Measurements from ENCODE around the gene NR1H3. TPM values are rescaled to one million over a fixed set of nuclear protein-coding genes. Genes with fewer than 3 reads are reported as not detected.
"Not testable (repeated sequence)": the region's sequence is repeated elsewhere in the genome, so short reads cannot be mapped to it uniquely, and the experiment has no call there.

The NR1H3 gene
- total RNA-seq, 1 experiment from 2014 or later: 25.4 TPM

DNA sequence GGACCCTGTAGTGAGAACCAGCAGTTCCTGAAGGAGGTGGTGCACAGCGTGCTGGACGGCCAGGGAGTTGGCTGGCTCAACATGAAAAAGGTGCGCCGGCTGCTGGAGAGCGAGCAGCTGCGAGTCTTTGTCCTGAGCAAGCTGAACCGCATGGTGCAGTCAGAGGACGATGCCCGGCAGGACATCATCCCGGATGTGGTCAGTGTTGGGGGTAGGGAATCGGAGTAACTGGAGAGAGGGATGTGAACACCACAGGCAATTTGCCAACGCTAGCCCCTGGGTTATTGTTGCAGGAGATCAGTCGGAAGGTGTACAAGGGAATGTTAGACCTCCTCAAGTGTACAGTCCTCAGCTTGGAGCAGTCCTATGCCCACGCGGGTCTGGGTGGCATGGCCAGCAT, 32.1 kb downstream of the NR1H3 start:
- Histone ChIP-seq H3K4me3 (ENCODE audit: insufficient read depth, low read depth, low read length) (no peak overlapping the region), H3K27me3 (ENCODE audit: control insufficient read depth, insufficient read depth, low read length) (no peaks in the 10 kb centered on the region), H3K36me3 (replicated peaks; ENCODE audit: control insufficient read depth, insufficient read depth, low read length) (peaks cover 36% of the 10 kb centered on the region)
- peak; percentile 10 for DNase-seq

- DNase-seq: no peak
- no peak overlapping the region for H3K4me3 ChIP-seq (ENCODE audit: insufficient read depth, low read depth, low read length)
- H3K36me3 ChIP-seq (replicated peaks; ENCODE audit: control insufficient read depth, insufficient read depth, low read length): peaks cover 21% of the 10 kb centered on the region
- no peaks in the 10 kb centered on the region for H3K27me3 ChIP-seq (ENCODE audit: control insufficient read depth, insufficient read depth, low read length)
Observed at GRCh38 chr11:47295385-47295784, 37.6 kb downstream of the NR1H3 start.

DNA sequence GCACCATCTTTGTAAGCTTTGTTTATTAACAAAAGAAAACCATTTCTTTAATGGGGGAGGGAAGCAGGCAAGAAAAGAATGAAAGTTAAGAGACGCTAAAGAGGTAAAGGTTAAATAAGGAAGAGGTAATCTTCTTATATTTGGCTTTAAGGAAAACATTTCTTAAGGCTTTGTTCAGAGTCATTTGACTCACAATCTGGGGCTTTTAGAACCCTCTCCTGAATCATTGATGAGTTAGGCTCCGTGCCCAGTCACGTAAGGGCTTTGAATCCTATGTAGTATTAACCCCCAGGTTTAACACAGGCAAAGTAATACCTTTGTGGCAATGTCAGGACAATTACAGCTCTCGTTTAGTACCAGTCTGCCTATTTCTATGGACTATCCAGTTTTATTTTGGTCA, 38.2 kb downstream of the NR1H3 start:
- peaks cover 17% of the 10 kb centered on the region for H3K36me3 ChIP-seq (replicated peaks; ENCODE audit: control insufficient read depth, insufficient read depth, low read length)
- DNase-seq: no peak
- no peak overlapping the region for H3K4me3 ChIP-seq (ENCODE audit: insufficient read depth, low read depth, low read length)
- no peaks in the 10 kb centered on the region for H3K27me3 ChIP-seq (ENCODE audit: control insufficient read depth, insufficient read depth, low read length)

GRCh38 chr11:47299078-47299477, 41.3 kb downstream of the NR1H3 start:
- Histone ChIP-seq H3K36me3 (replicated peaks; ENCODE audit: control insufficient read depth, insufficient read depth, low read length) (peaks cover 6% of the 10 kb centered on the region), H3K4me3 (ENCODE audit: insufficient read depth, low read depth, low read length) (no peak overlapping the region), H3K27me3 (ENCODE audit: control insufficient read depth, insufficient read depth, low read length) (no peaks in the 10 kb centered on the region)
- no peak for DNase-seq

GRCh38 chr11:47302853-47303252, 45.1 kb downstream of the NR1H3 start:
- Histone ChIP-seq H3K27me3 (ENCODE audit: control insufficient read depth, insufficient read depth, low read length) (no peaks in the 10 kb centered on the region), H3K4me3 (ENCODE audit: insufficient read depth, low read depth, low read length) (no peak overlapping the region), H3K36me3 (replicated peaks; ENCODE audit: control insufficient read depth, insufficient read depth, low read length) (no peaks in the 10 kb centered on the region; the same call in none of the 2 replicates)
- DNase-seq: no peak

- no peak for DNase-seq
- Histone ChIP-seq H3K36me3 (replicated peaks; ENCODE audit: control insufficient read depth, insufficient read depth, low read length) (peaks cover 10% of the 10 kb centered on the region), H3K27me3 (ENCODE audit: control insufficient read depth, insufficient read depth, low read length) (no peaks in the 10 kb centered on the region), H3K4me3 (ENCODE audit: insufficient read depth, low read depth, low read length) (no peak overlapping the region)
Observed at GRCh38 chr11:47305734-47306483, 48.1 kb downstream of the NR1H3 start.

GRCh38 chr11:47306484-47306844, 48.7 kb downstream of the NR1H3 start:
- no peak for DNase-seq
- H3K36me3 ChIP-seq (replicated peaks; ENCODE audit: control insufficient read depth, insufficient read depth, low read length): peaks cover 10% of the 10 kb centered on the region
- H3K4me3 ChIP-seq (ENCODE audit: insufficient read depth, low read depth, low read length): no peak overlapping the region
- no peaks in the 10 kb centered on the region for H3K27me3 ChIP-seq (ENCODE audit: control insufficient read depth, insufficient read depth, low read length)

- Histone ChIP-seq H3K27me3 (ENCODE audit: control insufficient read depth, insufficient read depth, low read length) (no peaks in the 10 kb centered on the region), H3K4me3 (ENCODE audit: insufficient read depth, low read depth, low read length) (no peak overlapping the region), H3K36me3 (replicated peaks; ENCODE audit: control insufficient read depth, insufficient read depth, low read length) (peaks cover 10% of the 10 kb centered on the region)
- peak; percentile 53 for DNase-seq
Observed at GRCh38 chr11:47308050-47308823, 50.4 kb downstream of the NR1H3 start.

DNA sequence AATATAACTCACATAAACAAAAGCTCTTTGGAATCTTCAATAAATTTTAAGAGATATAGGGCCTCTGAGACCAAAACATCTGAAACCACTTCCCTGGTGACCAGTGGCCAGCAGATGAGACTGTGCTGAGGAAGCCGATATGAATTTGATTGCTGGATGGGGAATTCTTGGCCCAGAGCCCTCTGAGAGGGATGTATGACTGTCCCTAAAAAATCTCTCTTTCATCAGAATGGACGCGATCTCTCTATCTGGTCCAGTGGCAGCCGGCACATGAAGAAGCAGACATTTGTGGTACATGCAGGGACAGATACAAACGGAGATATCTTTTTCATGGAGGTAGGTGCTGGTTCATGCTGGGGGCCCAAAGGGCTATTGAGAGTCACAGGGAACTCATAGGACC, 57.2 kb downstream of the NR1H3 start:
- Histone ChIP-seq H3K27me3 (ENCODE audit: control insufficient read depth, insufficient read depth, low read length) (no peaks in the 10 kb centered on the region), H3K36me3 (replicated peaks; ENCODE audit: control insufficient read depth, insufficient read depth, low read length) (peaks cover 2% of the 10 kb centered on the region), H3K4me3 (ENCODE audit: insufficient read depth, low read depth, low read length) (no peak overlapping the region)
- DNase-seq: no peak

GRCh38 chr11:47316501-47316900, 58.7 kb downstream of the NR1H3 start:
- not testable (repeated sequence) for H3K27me3 ChIP-seq (ENCODE audit: control insufficient read depth, insufficient read depth, low read length); H3K36me3 ChIP-seq (replicated peaks; ENCODE audit: control insufficient read depth, insufficient read depth, low read length); H3K4me3 ChIP-seq (ENCODE audit: insufficient read depth, low read depth, low read length); DNase-seq

GRCh38 chr11:47317064-47317828, 59.5 kb downstream of the NR1H3 start:
- H3K4me3 ChIP-seq (ENCODE audit: insufficient read depth, low read depth, low read length): no peak overlapping the region
- H3K27me3 ChIP-seq (ENCODE audit: control insufficient read depth, insufficient read depth, low read length): no peaks in the 10 kb centered on the region
- H3K36me3 ChIP-seq (replicated peaks; ENCODE audit: control insufficient read depth, insufficient read depth, low read length): peaks cover 2% of the 10 kb centered on the region
- no peak for DNase-seq

- Histone ChIP-seq H3K4me3 (ENCODE audit: insufficient read depth, low read depth, low read length) (no peak overlapping the region), H3K27me3 (ENCODE audit: control insufficient read depth, insufficient read depth, low read length) (no peaks in the 10 kb centered on the region), H3K36me3 (replicated peaks; ENCODE audit: control insufficient read depth, insufficient read depth, low read length) (peaks cover 2% of the 10 kb centered on the region)
- no peak for DNase-seq
Observed at GRCh38 chr11:47318166-47318565, 60.4 kb downstream of the NR1H3 start.

Data from H7 (cell line).